B cell (primary cell): ENCODE measurements around the gene DSG2.

Experiments used
- EZH2 ChIP-seq: IDR thresholded peaks from 2 replicates; pipeline ENCODE4 v1.6.1; 2012; ENCODE audit warnings: borderline replicate concordance, low read depth, mild to moderate bottlenecking, moderate library complexity, low read length; ENCODE audit not compliant: insufficient read depth, poor library complexity, severe bottlenecking
- TF ChIP-seq, protein P1 (sequence below): fragments of 200-600 bp; IDR thresholded peaks from one replicate; pipeline ENCODE4 v1.8.0; 2022; ENCODE audit warnings: antibody characterized with exemption, mild to moderate bottlenecking

DNA sequence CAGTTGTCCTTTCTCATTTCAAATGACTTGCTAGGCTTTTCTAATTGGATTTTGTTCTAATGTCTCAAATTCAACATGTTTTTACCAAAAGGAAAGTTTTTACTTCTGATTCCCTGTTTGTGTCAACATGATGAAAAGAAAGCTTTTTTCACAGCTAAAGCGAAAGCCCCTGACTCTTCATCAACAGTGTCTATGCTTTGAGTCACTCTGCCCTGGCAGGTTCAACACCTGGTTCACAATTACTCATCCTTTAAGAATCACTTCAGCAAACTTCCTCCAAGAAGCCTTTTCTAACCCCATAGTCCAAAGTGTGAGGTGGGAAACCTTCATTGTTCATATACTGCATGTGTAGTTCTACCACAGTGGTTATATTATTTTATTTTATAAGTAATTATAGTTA, 7.6 kb upstream of the DSG2 start:
- TF ChIP-seq, protein P1, sequence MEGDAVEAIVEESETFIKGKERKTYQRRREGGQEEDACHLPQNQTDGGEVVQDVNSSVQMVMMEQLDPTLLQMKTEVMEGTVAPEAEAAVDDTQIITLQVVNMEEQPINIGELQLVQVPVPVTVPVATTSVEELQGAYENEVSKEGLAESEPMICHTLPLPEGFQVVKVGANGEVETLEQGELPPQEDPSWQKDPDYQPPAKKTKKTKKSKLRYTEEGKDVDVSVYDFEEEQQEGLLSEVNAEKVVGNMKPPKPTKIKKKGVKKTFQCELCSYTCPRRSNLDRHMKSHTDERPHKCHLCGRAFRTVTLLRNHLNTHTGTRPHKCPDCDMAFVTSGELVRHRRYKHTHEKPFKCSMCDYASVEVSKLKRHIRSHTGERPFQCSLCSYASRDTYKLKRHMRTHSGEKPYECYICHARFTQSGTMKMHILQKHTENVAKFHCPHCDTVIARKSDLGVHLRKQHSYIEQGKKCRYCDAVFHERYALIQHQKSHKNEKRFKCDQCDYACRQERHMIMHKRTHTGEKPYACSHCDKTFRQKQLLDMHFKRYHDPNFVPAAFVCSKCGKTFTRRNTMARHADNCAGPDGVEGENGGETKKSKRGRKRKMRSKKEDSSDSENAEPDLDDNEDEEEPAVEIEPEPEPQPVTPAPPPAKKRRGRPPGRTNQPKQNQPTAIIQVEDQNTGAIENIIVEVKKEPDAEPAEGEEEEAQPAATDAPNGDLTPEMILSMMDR = no peak
- TF ChIP-seq EZH2 = no peak
